K562 (cell line): ENCODE measurements around the gene PCCA. TPM values are rescaled to one million over a fixed set of nuclear protein-coding genes. Genes with fewer than 3 reads are reported as not detected.

Experiments
- ATAC-seq: fragments of 200-7000 bp; cut with Tn5 transposase; 3 replicates; pipeline ENCODE4 v1.9.1; 2020; ENCODE audit warnings: moderate library complexity
- BruUV-seq: library from RNA; stranded (reverse); fragments of 400-500 nt; replicated peaks from 2 replicates; lab custom pipeline; 2021; lab: Mats Ljungman, UMichigan
- CTCF ChIA-PET: fragments of 300-600 bp; formaldehyde crosslinking; extraction: SDS; loops from one replicate; lab custom pipeline; 2021; ENCODE audit warnings: low intra/inter-chr PET ratio; lab: Yijun Ruan, JAX
- POLR2A ChIA-PET: fragments of 300-600, 350-650 bp; sonication (Branson Sonifier 250); formaldehyde crosslinking; extraction: SDS; loops from one replicate; lab custom pipeline; 2021; ENCODE audit warnings: antibody characterized with exemption, inconsistent platforms; lab: Yijun Ruan, JAX
- DNase-seq, 4 experiments: peaks; one replicate each; pipeline versions ENCODE4 v3.0.0 to v3.0.0-alpha.2; 2011 to 2018; ENCODE audit warnings: low spot score in 3 of 4, mixed read lengths in 3 of 4; ENCODE audit errors: extremely low read depth in 1 of 4
- FAIRE-seq: peaks from 2 replicates; lab custom pipeline; 2011; peaks lifted over from hg19 to GRCh38; lab: Jason Lieb, UNC
- H2AFZ ChIP-seq: 2 replicates; pipeline ENCODE4 v1.6.0; 2011; ENCODE audit warnings: low read depth, low read length, control low read depth, inconsistent platforms
- H3K27ac ChIP-seq: fragments of 200-600 bp; 3 replicates; pipeline ENCODE4 v1.8.0; 2011; ENCODE audit warnings: low read depth, mild to moderate bottlenecking, control low read depth, inconsistent platforms, low read length, moderate library complexity, mixed read lengths; ENCODE audit errors: extremely low read depth
- H3K27me3 ChIP-seq, 2 experiments: fragments of 300-600 bp in 1 of 2; 2 replicates in 1 of 2; 3 replicates in 1 of 2; pipeline versions ENCODE4 v1.6.0 to v1.8.0; 2011; ENCODE audit warnings: inconsistent platforms in 2 of 2, low read length in 2 of 2, mild to moderate bottlenecking in 1 of 2, mixed read lengths in 1 of 2, moderate library complexity in 1 of 2; ENCODE audit not compliant: control insufficient read depth in 2 of 2, insufficient read depth in 2 of 2
- H3K36me3 ChIP-seq: fragments of 300-600 bp; 3 replicates; pipeline ENCODE4 v1.8.0; 2011; ENCODE audit warnings: mild to moderate bottlenecking, low read length, inconsistent platforms; ENCODE audit not compliant: control insufficient read depth, insufficient read depth
- H3K4me1 ChIP-seq, 2 experiments: fragments of 200-600 bp in 1 of 2; replicated peaks in 1 of 2; 2 replicates in 1 of 2; 3 replicates in 1 of 2; pipeline versions ENCODE4 v1.5.1 to v1.8.0; 2011; ENCODE audit warnings: inconsistent platforms in 2 of 2, low read length in 2 of 2, mild to moderate bottlenecking in 1 of 2, mixed read lengths in 1 of 2, moderate library complexity in 1 of 2; ENCODE audit not compliant: control insufficient read depth in 2 of 2, insufficient read depth in 2 of 2
- H3K4me2 ChIP-seq: 2 replicates; pipeline ENCODE4 v1.6.1; 2011; ENCODE audit warnings: low read length, control low read depth, inconsistent platforms, mixed read lengths; ENCODE audit not compliant: insufficient read depth
- H3K4me3 ChIP-seq: fragments of 200-600 bp; sonication (generic), shearing (Covaris generic); 2 replicates; pipeline ENCODE4 v1.5.1; 2016; ENCODE audit warnings: control low read depth, inconsistent platforms
- H3K79me2 ChIP-seq: fragments of 200-600 bp; 3 replicates; pipeline ENCODE4 v1.8.0; 2011; ENCODE audit warnings: low read length, inconsistent platforms; ENCODE audit not compliant: control insufficient read depth, insufficient read depth
- H3K9ac ChIP-seq, 2 experiments: 2 replicates each; pipeline versions ENCODE4 v1.6.0 to v1.6.1; 2011; ENCODE audit warnings: low read depth in 2 of 2, low read length in 2 of 2, control low read depth in 1 of 2, inconsistent platforms in 1 of 2, mild to moderate bottlenecking in 1 of 2, mixed read lengths in 1 of 2; ENCODE audit not compliant: insufficient read depth in 1 of 2
- H3K9me1 ChIP-seq: one replicate; pipeline ENCODE4 v1.6.0; 2011; ENCODE audit warnings: inconsistent platforms, mild to moderate bottlenecking, low read length, moderate library complexity; ENCODE audit not compliant: control insufficient read depth, insufficient read depth
- H3K9me3 ChIP-seq: replicated peaks from 2 replicates; pipeline ENCODE4 v1.5.1; 2011; ENCODE audit warnings: low read depth, low read length, inconsistent platforms; ENCODE audit not compliant: control insufficient read depth, insufficient read depth
- H4K20me1 ChIP-seq: replicated peaks from 2 replicates; pipeline ENCODE4 v1.6.1; 2011; ENCODE audit warnings: low read length, inconsistent platforms, mixed read lengths; ENCODE audit not compliant: control insufficient read depth, insufficient read depth
- HNRNPK ChIP-seq: fragments of 200-400 bp; formaldehyde crosslinking; IDR thresholded peaks from one replicate; pipeline ENCODE4 v1.6.1; 2018; ENCODE audit warnings: mild to moderate bottlenecking, low read depth, low read length; ENCODE audit not compliant: poor library complexity, severe bottlenecking
- KAT7 ChIP-seq: sonication (generic); formaldehyde crosslinking; IDR thresholded peaks from 2 replicates; pipeline ENCODE4 v1.8.0; 2022; ENCODE audit warnings: missing genetic modification reagents, mild to moderate bottlenecking, borderline replicate concordance
- MBD2 ChIP-seq: sonication (generic); IDR thresholded peaks from 2 replicates; pipeline ENCODE4 v1.6.1; 2016; ENCODE audit warnings: low read depth, borderline replicate concordance
- ZBTB1 ChIP-seq: sonication (generic); formaldehyde crosslinking; IDR thresholded peaks from 2 replicates; pipeline ENCODE4 v1.8.1; 2023; ENCODE audit warnings: missing genetic modification reagents, low read depth, mild to moderate bottlenecking, borderline replicate concordance
- WGBS: fragments of 100-300 bp; shearing (Covaris generic); methylation state at CpG from one replicate; pipeline ENCODE4 v1.1.6; 2016; ENCODE audit warnings: low coverage, mixed read lengths; ENCODE audit not compliant: insufficient coverage; ENCODE audit errors: missing lambda C conversion rate; 5-methylcytosine and 5-hydroxymethylcytosine counted together
- in situ Hi-C: fragments of 300-500 bp; cut with MboI; formaldehyde crosslinking; loops from 4 replicates; pipeline ENCODE4 v1.15.0; 2018; ENCODE audit warnings: inconsistent platforms, mixed read lengths
- intact Hi-C: fragments of 100-400 bp; cut with micrococcal nuclease; formaldehyde crosslinking; loops from 2 replicates; pipeline ENCODE4 v1.14.2; 2022
- polyA plus RNA-seq, 8 experiments: library from polyadenylated mRNA; depleted of rRNA in 4 of 8; stranded (reverse) in 5 of 8; unstranded in 3 of 8; fragments of >200 nt; fragmentation: Nextera tagmentation in 2 of 8; fragmentation: Illumina TruSeq in 1 of 8; extraction: Ambion mirVana in 2 of 8; extraction: Trizol in 1 of 8; gene quantifications; 2 replicates each; pipeline versions ENCODE4 v1.2.1 to v1.2.3, GENCODE V29; 2011 to 2014; ENCODE audit warnings: inconsistent platforms in 1 of 8, missing spikeins in 1 of 8
- total RNA-seq, 7 experiments: library from RNA; depleted of rRNA in 6 of 7; stranded (reverse); fragments of >200 nt in 6 of 7; fragmentation: Illumina TruSeq in 2 of 7; extraction: Trizol in 2 of 7; gene quantifications; 2 replicates each; pipeline versions ENCODE4 v1.2.1 to v1.2.3, GENCODE V29; 2011 to 2021; ENCODE audit warnings: low replicate concordance in 1 of 7
- TF ChIP-seq, protein P1 (sequence below): sonication (generic); formaldehyde crosslinking; IDR thresholded peaks from 2 replicates; pipeline ENCODE4 v1.8.0; 2022; ENCODE audit warnings: mild to moderate bottlenecking, missing genetic modification reagents, borderline replicate concordance

The PCCA gene
- total and polyA plus RNA-seq, 9 of the 15 experiments (the other 6 are each of a cell fraction or from before 2014, with no cell fraction given): 5.2 to 14.1 (median 9.7) TPM

DNA sequence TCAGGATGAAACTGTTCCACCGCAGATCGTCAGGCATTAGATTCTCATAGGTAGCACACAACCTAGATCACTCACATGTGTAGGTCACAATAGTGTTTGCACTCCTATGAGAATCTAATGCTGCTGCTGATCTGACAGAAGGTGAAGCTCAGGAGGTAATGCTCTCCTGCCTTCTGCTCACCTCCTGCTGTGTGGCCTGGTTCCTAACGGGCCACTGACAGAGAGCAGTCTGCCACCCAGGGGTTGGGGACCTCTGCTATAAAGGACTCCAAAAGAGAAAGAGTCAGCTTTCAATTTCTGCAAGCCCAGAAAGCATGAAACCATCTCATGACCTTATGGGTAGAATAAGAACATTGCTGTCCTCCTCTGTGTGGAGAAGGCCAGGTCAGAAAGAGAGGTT lies 43.5 kb upstream of the PCCA start:
- Histone ChIP-seq H2AFZ (no peak overlapping the region), H3K36me3 (no peaks in the 10 kb centered on the region), H3K9ac (no peak overlapping the region), H3K27me3 (no peaks in the 10 kb centered on the region), H3K9me1 (no peaks in the 10 kb centered on the region), H3K79me2 (no peaks in the 10 kb centered on the region), H3K27ac (no peak overlapping the region), H3K4me1 (no peaks in the 10 kb centered on the region), H3K9me3 (no peaks in the 10 kb centered on the region), H3K4me3 (no peak overlapping the region), H3K4me2 (no peak overlapping the region), H4K20me1 (no peaks in the 10 kb centered on the region)
- ChIA-PET POLR2A (no interaction called here), CTCF (interaction anchor here (0.7 kb wide), 1 partner anchor 766 kb away, joined by 3 read pairs; no protein-coding TSS in a partner anchor)
- FAIRE-seq: no peak
- in situ Hi-C loops: no loop called here
- no peak for TF ChIP-seq HNRNPK
- BruUV-seq: no TSS peak
- no peak for ATAC-seq
- WGBS: 25% methylated on average over 1 of the region's 3 CpGs
- intact Hi-C loops: loop anchor here (10.0 kb wide), 2 partner anchors 189 to 469 kb away; no protein-coding TSS in a partner anchor
- DNase-seq: no peak

DNA sequence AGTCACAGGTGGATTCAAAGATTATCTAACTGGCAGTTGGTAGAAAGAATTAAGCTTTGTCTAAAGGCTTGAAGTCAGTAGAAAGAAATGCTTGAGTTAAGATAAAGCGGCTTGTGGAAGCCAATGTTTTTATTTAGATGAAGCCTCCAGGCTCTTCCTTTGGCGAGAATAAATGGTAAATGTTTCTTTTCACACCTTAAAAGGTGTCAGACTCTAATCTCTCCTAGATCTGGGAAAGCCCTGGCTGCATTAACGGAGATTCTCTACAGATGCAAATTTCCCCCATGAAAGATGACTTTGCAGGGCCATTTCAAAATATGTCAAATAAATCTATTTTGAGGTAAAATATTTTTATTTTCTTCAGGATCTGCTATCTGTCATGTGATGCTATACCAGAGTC lies 37.8 kb upstream of the PCCA start:
- 2% methylated on average over 3 of the region's 3 CpGs for WGBS
- H3K9me3 ChIP-seq: no peaks in the 10 kb centered on the region
- H3K27me3 ChIP-seq: no peaks in the 10 kb centered on the region
- no peaks in the 10 kb centered on the region for H3K9me1 ChIP-seq
- no TSS peak for BruUV-seq
- no peak for ATAC-seq
- H3K4me1 ChIP-seq: no peaks in the 10 kb centered on the region
- FAIRE-seq: no peak
- no peak overlapping the region for H3K9ac ChIP-seq
- intact Hi-C loops: no loop called here
- in situ Hi-C loops: no loop called here
- H3K79me2 ChIP-seq: no peaks in the 10 kb centered on the region
- no peak overlapping the region for H2AFZ ChIP-seq
- H3K4me2 ChIP-seq: no peak overlapping the region
- H3K36me3 ChIP-seq: no peaks in the 10 kb centered on the region
- ChIA-PET POLR2A (no interaction called here), CTCF (no interaction called here)
- H4K20me1 ChIP-seq: no peaks in the 10 kb centered on the region
- no peak for DNase-seq
- H3K4me3 ChIP-seq: no peak overlapping the region
- no peak overlapping the region for H3K27ac ChIP-seq
- TF ChIP-seq MBD2 (no peak), KAT7 (no peak), ZBTB1 (no peak)
- TF ChIP-seq, protein P1, sequence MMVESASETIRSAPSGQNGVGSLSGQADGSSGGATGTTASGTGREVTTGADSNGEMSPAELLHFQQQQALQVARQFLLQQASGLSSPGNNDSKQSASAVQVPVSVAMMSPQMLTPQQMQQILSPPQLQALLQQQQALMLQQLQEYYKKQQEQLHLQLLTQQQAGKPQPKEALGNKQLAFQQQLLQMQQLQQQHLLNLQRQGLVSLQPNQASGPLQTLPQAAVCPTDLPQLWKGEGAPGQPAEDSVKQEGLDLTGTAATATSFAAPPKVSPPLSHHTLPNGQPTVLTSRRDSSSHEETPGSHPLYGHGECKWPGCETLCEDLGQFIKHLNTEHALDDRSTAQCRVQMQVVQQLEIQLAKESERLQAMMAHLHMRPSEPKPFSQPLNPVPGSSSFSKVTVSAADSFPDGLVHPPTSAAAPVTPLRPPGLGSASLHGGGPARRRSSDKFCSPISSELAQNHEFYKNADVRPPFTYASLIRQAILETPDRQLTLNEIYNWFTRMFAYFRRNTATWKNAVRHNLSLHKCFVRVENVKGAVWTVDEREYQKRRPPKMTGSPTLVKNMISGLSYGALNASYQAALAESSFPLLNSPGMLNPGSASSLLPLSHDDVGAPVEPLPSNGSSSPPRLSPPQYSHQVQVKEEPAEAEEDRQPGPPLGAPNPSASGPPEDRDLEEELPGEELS (CRISPR knock-in tag): no peak
